Inferior parietal cortex (tissue), 1 donor: Measurements from ENCODE around the gene NXNL2.

Experiments used
- DNase-seq: peaks from one replicate; pipeline ENCODE4 v3.0.0-alpha.2; 2016; ENCODE audit errors: extremely low spot score

Gene NXNL2

GRCh38 chr9:88578121-88579049 is 43.4 kb downstream of the NXNL2 start:
- peak; percentile 90 for DNase-seq

GRCh38 chr9:88579050-88579715 is 44.2 kb downstream of the NXNL2 start:
- DNase-seq = no peak

- no peak for DNase-seq
Observed at GRCh38 chr9:88580961-88581360, 46.0 kb downstream of the NXNL2 start.

GRCh38 chr9:88583901-88584596 is 49.1 kb downstream of the NXNL2 start:
- DNase-seq = no peak

GRCh38 chr9:88585426-88585825 is 50.4 kb downstream of the NXNL2 start:
- DNase-seq = no peak

- no peak for DNase-seq
Observed at GRCh38 chr9:88586452-88586851, 51.5 kb downstream of the NXNL2 start.

- DNase-seq = no peak
Observed at GRCh38 chr9:88587182-88587581, 52.2 kb downstream of the NXNL2 start.

- DNase-seq = no peak
Observed at GRCh38 chr9:88587885-88588649, 53.1 kb downstream of the NXNL2 start.

- no peak for DNase-seq
Observed at GRCh38 chr9:88589656-88590055, 54.7 kb downstream of the NXNL2 start.

GRCh38 chr9:88590558-88591146 is 55.7 kb downstream of the NXNL2 start:
- DNase-seq = no peak

- DNase-seq = peak; percentile 72
Observed at GRCh38 chr9:88593537-88594185, 58.7 kb downstream of the NXNL2 start.
